Liver (tissue), 9 donors: ENCODE measurements around the gene OBI1. TPM values are rescaled to one million over a fixed set of nuclear protein-coding genes. Genes with fewer than 3 reads are reported as not detected.

ENCODE experiments used
- DNase-seq: peaks from one replicate; pipeline ENCODE4 v3.0.0-alpha.2; 2017; ENCODE audit warnings: low spot score
- H3K27ac ChIP-seq, 2 donors: one replicate each; pipeline ENCODE4 v1.7.0; 2013; ENCODE audit warnings: inconsistent platforms in 2 of 2, low read length in 2 of 2, control low read depth in 1 of 2, low read depth in 1 of 2, mild to moderate bottlenecking in 1 of 2
- H3K27me3 ChIP-seq, 4 donors: one replicate each; pipeline versions ENCODE4 v1.6.1 to v1.7.0; 2013; ENCODE audit warnings: low read length in 3 of 4, inconsistent platforms in 1 of 4, mild to moderate bottlenecking in 1 of 4, moderate library complexity in 1 of 4; ENCODE audit not compliant: control insufficient read depth in 4 of 4, insufficient read depth in 4 of 4
- H3K36me3 ChIP-seq, 4 donors: one replicate each; pipeline versions ENCODE4 v1.6.1 to v1.7.0; 2013; ENCODE audit warnings: low read length in 3 of 4, mild to moderate bottlenecking in 3 of 4, low read depth in 1 of 4, moderate library complexity in 1 of 4; ENCODE audit not compliant: control insufficient read depth in 4 of 4, insufficient read depth in 3 of 4
- H3K4me1 ChIP-seq, 4 donors: one replicate each; pipeline versions ENCODE4 v1.6.1 to v1.7.0; 2013; ENCODE audit warnings: low read length in 3 of 4, mild to moderate bottlenecking in 3 of 4, moderate library complexity in 1 of 4; ENCODE audit not compliant: control insufficient read depth in 4 of 4, insufficient read depth in 4 of 4
- H3K4me3 ChIP-seq, 3 donors: one replicate each; pipeline versions ENCODE4 v1.6.1 to v1.7.0; 2013; ENCODE audit warnings: low read length in 3 of 3, control low read depth in 1 of 3, low read depth in 1 of 3, mild to moderate bottlenecking in 1 of 3
- H3K9ac ChIP-seq, 2 donors: one replicate each; pipeline ENCODE4 v1.7.0; 2013; ENCODE audit warnings: low read length in 2 of 2, mild to moderate bottlenecking in 2 of 2, moderate library complexity in 2 of 2, control low read depth in 1 of 2, low read depth in 1 of 2
- H3K9me3 ChIP-seq, 4 donors: one replicate each; pipeline versions ENCODE4 v1.6.1 to v1.7.0; 2013; ENCODE audit warnings: low read length in 3 of 4; ENCODE audit not compliant: control insufficient read depth in 4 of 4
- EGR1 ChIP-seq, 2 donors: IDR thresholded peaks; 2 replicates each; pipeline ENCODE4 v1.6.1; 2016 to 2018; ENCODE audit warnings: antibody characterized with exemption in 2 of 2, low read depth in 2 of 2
- FOXA1 ChIP-seq: IDR thresholded peaks from 2 replicates; pipeline ENCODE4 v1.6.1; 2016; ENCODE audit warnings: antibody characterized with exemption
- FOXA2 ChIP-seq: IDR thresholded peaks from 2 replicates; pipeline ENCODE4 v1.6.1; 2016; ENCODE audit warnings: antibody characterized with exemption
- GABPA ChIP-seq, 2 donors: IDR thresholded peaks in 1 of 2; conservative IDR thresholded peaks in 1 of 2; 2 replicates each; pipeline ENCODE4 v1.6.1; 2016; ENCODE audit warnings: antibody characterized with exemption in 2 of 2, mild to moderate bottlenecking in 1 of 2, moderate library complexity in 1 of 2
- HNF4A ChIP-seq, 2 donors: conservative IDR thresholded peaks; 2 replicates each; pipeline ENCODE4 v1.6.1; 2016; ENCODE audit warnings: antibody characterized with exemption in 2 of 2, mild to moderate bottlenecking in 2 of 2
- HNF4G ChIP-seq: IDR thresholded peaks from 2 replicates; pipeline ENCODE4 v1.6.1; 2016; ENCODE audit warnings: antibody characterized with exemption
- JUND ChIP-seq, 2 donors: IDR thresholded peaks; 2 replicates each; pipeline ENCODE4 v1.6.1; 2016; ENCODE audit warnings: antibody characterized with exemption in 2 of 2
- NR2F2 ChIP-seq: IDR thresholded peaks from 2 replicates; pipeline ENCODE4 v1.6.1; 2016; ENCODE audit warnings: antibody characterized with exemption
- RAD21 ChIP-seq, 2 donors: IDR thresholded peaks; 2 replicates each; pipeline ENCODE4 v1.6.1; 2016; ENCODE audit warnings: antibody characterized with exemption in 2 of 2, mild to moderate bottlenecking in 2 of 2
- RXRA ChIP-seq, 2 donors: IDR thresholded peaks; 2 replicates each; pipeline ENCODE4 v1.6.1; 2017 to 2018; ENCODE audit warnings: antibody characterized with exemption in 2 of 2, mild to moderate bottlenecking in 1 of 2
- SP1 ChIP-seq: IDR thresholded peaks from 2 replicates; pipeline ENCODE4 v1.6.1; 2018; ENCODE audit warnings: antibody characterized with exemption, mild to moderate bottlenecking
- TAF1 ChIP-seq: conservative IDR thresholded peaks from 2 replicates; pipeline ENCODE4 v1.6.1; 2016; ENCODE audit warnings: antibody characterized with exemption, mild to moderate bottlenecking
- YY1 ChIP-seq: IDR thresholded peaks from 2 replicates; pipeline ENCODE4 v1.6.1; 2016; ENCODE audit warnings: antibody characterized with exemption, mild to moderate bottlenecking
- WGBS: extraction: QIAGEN DNeasy Blood & Tissue Kit; methylation state at CpG from one replicate; pipeline ENCODE4 v1.1.7; 2013; 5-methylcytosine and 5-hydroxymethylcytosine counted together
- polyA plus RNA-seq, 2 donors: library from polyadenylated mRNA; stranded (reverse) in 1 of 2; unstranded in 1 of 2; fragments of 200-250 nt in 1 of 2; fragments of >200 nt in 1 of 2; fragmentation: Nextera tagmentation in 1 of 2; extraction: Ambion mirVana in 1 of 2; gene quantifications; one replicate each; pipeline versions ENCODE4 v1.2.1 to v1.2.3, GENCODE V29; 2013 to 2015
- total RNA-seq, 2 donors: library from RNA; depleted of rRNA; stranded (reverse); fragments of >200 nt; gene quantifications; one replicate each; pipeline ENCODE4 v1.2.3, GENCODE V29; 2014
- TF ChIP-seq, protein P1 (sequence below): IDR thresholded peaks from 2 replicates; pipeline ENCODE4 v1.6.1; 2016; ENCODE audit warnings: antibody characterized with exemption
- TF ChIP-seq, protein P2 (sequence below): IDR thresholded peaks from 2 replicates; pipeline ENCODE4 v1.6.1; 2016; ENCODE audit warnings: antibody characterized with exemption
- TF ChIP-seq, protein P3 (sequence below): fragments of 150-350 bp; IDR thresholded peaks from 2 replicates; pipeline ENCODE4 v1.5.1; 2017; ENCODE audit warnings: improper control_type of control experiment, low read depth, low read length; ENCODE audit not compliant: missing input control
- TF ChIP-seq, protein P4 (sequence below): IDR thresholded peaks from 2 replicates; pipeline ENCODE4 v1.6.1; 2016; ENCODE audit warnings: antibody characterized with exemption, mild to moderate bottlenecking
- TF ChIP-seq, protein P5 (sequence below): IDR thresholded peaks from 2 replicates; pipeline ENCODE4 v1.6.1; 2016; ENCODE audit warnings: antibody characterized with exemption
- donor health status: healthy.
- donor health status: healthy.
- donor health status: healthy.
- donor health status: healthy.
- donor health status: healthy.

Gene OBI1
- total and polyA plus RNA-seq, 4 donors, result 1.7 to 8.9 (median 3.0) TPM

DNA sequence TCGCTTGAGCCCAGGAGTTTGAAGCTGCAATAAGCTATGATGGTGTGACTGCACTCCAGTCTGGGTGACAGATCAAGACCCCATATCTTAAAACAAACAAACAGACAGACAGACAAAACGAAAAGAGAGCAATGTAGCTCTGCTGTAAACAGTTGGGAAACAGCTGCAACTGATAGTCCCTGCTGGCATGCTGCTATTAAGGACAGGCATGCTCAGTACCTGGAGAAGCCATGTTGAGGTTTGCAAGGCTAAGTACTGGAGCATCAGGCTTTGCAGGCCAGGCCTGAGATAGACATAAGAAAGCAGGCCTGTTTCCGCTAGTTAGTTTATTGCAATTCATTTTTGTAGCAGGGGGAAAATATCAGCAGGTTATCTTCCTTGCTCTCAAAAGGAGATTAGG, 16.2 kb upstream of the OBI1 start:
- no peaks in the 10 kb centered on the region for H3K9me3 ChIP-seq
- WGBS, result 72% methylated on average over 3 of the region's 3 CpGs
- no peaks in the 10 kb centered on the region for H3K4me1 ChIP-seq
- no peak for TF ChIP-seq HNF4A (conservative IDR thresholded peaks at IDR 0.05)
- TF ChIP-seq NR2F2, result no peak
- no peak for TF ChIP-seq GABPA (IDR thresholded peaks at IDR 0.05 in 1 of 2, conservative IDR thresholded peaks at IDR 0.05 in 1 of 2)
- no peak for TF ChIP-seq TAF1
- no peak for TF ChIP-seq SP1
- TF ChIP-seq, protein P1, sequence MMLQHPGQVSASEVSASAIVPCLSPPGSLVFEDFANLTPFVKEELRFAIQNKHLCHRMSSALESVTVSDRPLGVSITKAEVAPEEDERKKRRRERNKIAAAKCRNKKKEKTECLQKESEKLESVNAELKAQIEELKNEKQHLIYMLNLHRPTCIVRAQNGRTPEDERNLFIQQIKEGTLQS, result no peak
- no peak for TF ChIP-seq RAD21 (IDR thresholded peaks at IDR 0.05)
- TF ChIP-seq, protein P2, sequence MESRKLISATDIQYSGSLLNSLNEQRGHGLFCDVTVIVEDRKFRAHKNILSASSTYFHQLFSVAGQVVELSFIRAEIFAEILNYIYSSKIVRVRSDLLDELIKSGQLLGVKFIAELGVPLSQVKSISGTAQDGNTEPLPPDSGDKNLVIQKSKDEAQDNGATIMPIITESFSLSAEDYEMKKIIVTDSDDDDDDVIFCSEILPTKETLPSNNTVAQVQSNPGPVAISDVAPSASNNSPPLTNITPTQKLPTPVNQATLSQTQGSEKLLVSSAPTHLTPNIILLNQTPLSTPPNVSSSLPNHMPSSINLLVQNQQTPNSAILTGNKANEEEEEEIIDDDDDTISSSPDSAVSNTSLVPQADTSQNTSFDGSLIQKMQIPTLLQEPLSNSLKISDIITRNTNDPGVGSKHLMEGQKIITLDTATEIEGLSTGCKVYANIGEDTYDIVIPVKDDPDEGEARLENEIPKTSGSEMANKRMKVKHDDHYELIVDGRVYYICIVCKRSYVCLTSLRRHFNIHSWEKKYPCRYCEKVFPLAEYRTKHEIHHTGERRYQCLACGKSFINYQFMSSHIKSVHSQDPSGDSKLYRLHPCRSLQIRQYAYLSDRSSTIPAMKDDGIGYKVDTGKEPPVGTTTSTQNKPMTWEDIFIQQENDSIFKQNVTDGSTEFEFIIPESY, result no peak
- TF ChIP-seq, protein P3, sequence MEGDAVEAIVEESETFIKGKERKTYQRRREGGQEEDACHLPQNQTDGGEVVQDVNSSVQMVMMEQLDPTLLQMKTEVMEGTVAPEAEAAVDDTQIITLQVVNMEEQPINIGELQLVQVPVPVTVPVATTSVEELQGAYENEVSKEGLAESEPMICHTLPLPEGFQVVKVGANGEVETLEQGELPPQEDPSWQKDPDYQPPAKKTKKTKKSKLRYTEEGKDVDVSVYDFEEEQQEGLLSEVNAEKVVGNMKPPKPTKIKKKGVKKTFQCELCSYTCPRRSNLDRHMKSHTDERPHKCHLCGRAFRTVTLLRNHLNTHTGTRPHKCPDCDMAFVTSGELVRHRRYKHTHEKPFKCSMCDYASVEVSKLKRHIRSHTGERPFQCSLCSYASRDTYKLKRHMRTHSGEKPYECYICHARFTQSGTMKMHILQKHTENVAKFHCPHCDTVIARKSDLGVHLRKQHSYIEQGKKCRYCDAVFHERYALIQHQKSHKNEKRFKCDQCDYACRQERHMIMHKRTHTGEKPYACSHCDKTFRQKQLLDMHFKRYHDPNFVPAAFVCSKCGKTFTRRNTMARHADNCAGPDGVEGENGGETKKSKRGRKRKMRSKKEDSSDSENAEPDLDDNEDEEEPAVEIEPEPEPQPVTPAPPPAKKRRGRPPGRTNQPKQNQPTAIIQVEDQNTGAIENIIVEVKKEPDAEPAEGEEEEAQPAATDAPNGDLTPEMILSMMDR, result no peak
- TF ChIP-seq, protein P4, sequence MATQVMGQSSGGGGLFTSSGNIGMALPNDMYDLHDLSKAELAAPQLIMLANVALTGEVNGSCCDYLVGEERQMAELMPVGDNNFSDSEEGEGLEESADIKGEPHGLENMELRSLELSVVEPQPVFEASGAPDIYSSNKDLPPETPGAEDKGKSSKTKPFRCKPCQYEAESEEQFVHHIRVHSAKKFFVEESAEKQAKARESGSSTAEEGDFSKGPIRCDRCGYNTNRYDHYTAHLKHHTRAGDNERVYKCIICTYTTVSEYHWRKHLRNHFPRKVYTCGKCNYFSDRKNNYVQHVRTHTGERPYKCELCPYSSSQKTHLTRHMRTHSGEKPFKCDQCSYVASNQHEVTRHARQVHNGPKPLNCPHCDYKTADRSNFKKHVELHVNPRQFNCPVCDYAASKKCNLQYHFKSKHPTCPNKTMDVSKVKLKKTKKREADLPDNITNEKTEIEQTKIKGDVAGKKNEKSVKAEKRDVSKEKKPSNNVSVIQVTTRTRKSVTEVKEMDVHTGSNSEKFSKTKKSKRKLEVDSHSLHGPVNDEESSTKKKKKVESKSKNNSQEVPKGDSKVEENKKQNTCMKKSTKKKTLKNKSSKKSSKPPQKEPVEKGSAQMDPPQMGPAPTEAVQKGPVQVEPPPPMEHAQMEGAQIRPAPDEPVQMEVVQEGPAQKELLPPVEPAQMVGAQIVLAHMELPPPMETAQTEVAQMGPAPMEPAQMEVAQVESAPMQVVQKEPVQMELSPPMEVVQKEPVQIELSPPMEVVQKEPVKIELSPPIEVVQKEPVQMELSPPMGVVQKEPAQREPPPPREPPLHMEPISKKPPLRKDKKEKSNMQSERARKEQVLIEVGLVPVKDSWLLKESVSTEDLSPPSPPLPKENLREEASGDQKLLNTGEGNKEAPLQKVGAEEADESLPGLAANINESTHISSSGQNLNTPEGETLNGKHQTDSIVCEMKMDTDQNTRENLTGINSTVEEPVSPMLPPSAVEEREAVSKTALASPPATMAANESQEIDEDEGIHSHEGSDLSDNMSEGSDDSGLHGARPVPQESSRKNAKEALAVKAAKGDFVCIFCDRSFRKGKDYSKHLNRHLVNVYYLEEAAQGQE, result no peak
- no peak for TF ChIP-seq FOXA1
- TF ChIP-seq HNF4G, result no peak
- no peak for TF ChIP-seq FOXA2
- no peak for TF ChIP-seq EGR1 (IDR thresholded peaks at IDR 0.05; ENCODE audit: low read depth in 2 of 2)
- no peak for TF ChIP-seq JUND (IDR thresholded peaks at IDR 0.05)
- TF ChIP-seq, protein P5, sequence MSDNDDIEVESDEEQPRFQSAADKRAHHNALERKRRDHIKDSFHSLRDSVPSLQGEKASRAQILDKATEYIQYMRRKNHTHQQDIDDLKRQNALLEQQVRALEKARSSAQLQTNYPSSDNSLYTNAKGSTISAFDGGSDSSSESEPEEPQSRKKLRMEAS, result no peak
- no peak for TF ChIP-seq RXRA (IDR thresholded peaks at IDR 0.05)
- TF ChIP-seq YY1, result no peak
- no peaks in the 10 kb centered on the region for H3K36me3 ChIP-seq
- no peak overlapping the region for H3K27ac ChIP-seq
- H3K27me3 ChIP-seq, result peaks cover 0 to 5% (median 0%) of the 10 kb centered on the region in 4 donors
- DNase-seq, result no peak
- H3K9ac ChIP-seq, result no peak overlapping the region
- H3K4me3 ChIP-seq, result no peak overlapping the region
